ENCODE measurements around the gene FUT3.

Gene FUT3

DNA sequence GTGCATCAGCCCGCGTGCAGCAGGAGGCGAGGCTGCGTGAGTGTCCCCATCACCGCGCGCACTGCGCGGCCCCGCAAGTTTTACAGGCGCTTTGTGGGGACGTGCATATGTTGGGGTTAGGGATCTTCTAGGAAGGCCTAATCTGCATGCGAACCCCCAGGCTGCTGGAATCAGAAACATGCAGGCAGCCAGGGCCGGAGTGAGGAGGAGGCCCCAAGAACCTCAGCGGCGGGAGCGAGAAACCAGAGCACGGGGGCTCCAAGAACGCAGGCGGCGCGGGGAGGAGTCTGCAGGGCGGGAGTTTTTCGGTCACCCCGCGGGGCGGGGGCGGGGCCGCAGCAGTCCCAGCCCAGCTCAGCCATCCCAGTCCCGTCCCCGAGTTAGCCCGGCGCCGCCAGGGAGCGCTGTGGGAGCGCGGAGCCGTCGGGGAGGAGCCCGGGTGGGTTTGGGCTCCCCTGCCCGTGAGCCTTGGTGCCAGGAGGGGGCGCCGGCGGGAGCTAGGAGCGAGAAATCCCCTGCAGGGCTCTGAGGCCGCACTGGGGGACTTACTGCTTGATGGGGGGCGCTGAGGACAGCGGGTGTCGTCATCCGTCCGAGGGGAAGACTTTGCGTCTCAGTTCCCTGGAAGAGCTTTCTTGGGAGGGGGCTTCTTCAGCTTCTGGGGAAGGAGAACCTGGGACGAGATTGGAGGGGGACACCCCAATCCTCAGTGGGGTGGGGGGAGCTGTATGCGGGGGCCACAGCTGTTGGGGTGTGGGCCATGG, 47.3 kb downstream of the FUT3 start:
- H3K4me3 ChIP-seq (replicated peaks in 1 of 2; ENCODE audit: low read depth in 2 of 2, low read length in 2 of 2): peak overlapping the region; percentile 32 to 40
- DNase-seq (ENCODE audit: low read depth in 2 of 2): peak; percentile 83 to 90
- TF ChIP-seq, protein P1, sequence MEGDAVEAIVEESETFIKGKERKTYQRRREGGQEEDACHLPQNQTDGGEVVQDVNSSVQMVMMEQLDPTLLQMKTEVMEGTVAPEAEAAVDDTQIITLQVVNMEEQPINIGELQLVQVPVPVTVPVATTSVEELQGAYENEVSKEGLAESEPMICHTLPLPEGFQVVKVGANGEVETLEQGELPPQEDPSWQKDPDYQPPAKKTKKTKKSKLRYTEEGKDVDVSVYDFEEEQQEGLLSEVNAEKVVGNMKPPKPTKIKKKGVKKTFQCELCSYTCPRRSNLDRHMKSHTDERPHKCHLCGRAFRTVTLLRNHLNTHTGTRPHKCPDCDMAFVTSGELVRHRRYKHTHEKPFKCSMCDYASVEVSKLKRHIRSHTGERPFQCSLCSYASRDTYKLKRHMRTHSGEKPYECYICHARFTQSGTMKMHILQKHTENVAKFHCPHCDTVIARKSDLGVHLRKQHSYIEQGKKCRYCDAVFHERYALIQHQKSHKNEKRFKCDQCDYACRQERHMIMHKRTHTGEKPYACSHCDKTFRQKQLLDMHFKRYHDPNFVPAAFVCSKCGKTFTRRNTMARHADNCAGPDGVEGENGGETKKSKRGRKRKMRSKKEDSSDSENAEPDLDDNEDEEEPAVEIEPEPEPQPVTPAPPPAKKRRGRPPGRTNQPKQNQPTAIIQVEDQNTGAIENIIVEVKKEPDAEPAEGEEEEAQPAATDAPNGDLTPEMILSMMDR (IDR thresholded peaks at IDR 0.05; ENCODE audit: low read depth, low read length): peak; percentile 77

DNA sequence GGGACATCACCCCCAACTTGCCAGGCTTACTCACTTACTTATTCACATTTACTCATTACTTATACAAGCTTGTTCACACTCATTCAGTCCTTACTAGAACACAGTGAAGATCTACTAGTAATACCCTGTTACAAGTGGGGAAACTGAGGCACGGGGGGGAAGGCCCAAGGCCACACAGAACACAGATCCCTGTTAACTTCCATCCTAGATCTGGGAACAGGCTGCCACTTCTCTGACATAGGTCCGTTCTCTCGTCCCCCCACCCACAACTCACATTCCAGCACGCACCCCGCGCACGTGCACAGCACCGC, 47.9 kb downstream of the FUT3 start:
- peak overlapping the region; percentile 32 to 40 for H3K4me3 ChIP-seq (replicated peaks in 1 of 2; ENCODE audit: low read depth in 2 of 2, low read length in 2 of 2)
- DNase-seq (ENCODE audit: low read depth in 2 of 2): no peak
- TF ChIP-seq, protein P1 (IDR thresholded peaks at IDR 0.05; ENCODE audit: low read depth, low read length): no peak

DNA sequence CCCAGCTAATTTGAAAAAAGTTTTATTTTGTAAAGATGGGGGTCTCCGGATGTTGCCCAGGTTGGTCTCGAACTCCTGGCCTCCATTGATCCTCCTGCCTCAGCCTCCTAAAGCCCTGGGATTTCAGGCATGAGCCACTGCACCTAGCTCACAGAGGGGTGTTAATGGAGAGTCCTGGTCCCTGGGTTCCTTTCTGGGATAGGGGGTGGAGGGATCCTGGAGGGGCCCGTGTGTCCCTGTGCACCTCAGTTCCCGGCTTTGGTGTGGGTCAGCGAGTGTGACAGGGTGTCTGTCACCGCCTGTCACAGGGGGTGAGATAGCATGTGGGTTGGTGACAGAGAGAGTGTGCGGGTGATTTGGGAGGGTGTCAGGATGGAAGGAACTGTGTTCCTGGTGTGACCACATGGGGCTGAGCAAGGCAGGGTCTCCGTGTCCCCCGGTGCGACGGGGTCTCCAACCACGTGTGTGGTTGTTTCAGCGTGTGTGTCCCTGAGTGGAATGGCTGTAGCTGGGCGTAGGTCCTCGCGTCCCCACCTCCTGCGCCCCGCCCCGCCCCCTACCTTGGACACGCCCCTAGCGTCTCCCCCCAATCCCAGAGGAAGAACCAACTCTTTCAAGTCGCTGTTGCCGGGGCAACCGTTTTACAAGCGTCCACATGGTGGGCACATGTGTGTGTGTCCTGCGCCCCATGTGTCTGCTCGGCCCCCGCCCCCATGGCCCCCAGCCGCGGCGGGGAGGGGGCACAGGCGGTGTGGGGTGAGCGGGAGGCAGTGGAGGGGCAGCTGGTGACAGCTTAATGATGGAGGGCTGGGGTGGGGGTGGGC, 49.2 kb downstream of the FUT3 start:
- TF ChIP-seq, protein P1 (IDR thresholded peaks at IDR 0.05; ENCODE audit: low read depth, low read length): no peak
- H3K4me3 ChIP-seq (replicated peaks in 1 of 2; ENCODE audit: low read depth in 2 of 2, low read length in 2 of 2): no peak overlapping the region
- peak in 1 of 2 donors; percentile 43 for DNase-seq (ENCODE audit: low read depth in 2 of 2)

DNA sequence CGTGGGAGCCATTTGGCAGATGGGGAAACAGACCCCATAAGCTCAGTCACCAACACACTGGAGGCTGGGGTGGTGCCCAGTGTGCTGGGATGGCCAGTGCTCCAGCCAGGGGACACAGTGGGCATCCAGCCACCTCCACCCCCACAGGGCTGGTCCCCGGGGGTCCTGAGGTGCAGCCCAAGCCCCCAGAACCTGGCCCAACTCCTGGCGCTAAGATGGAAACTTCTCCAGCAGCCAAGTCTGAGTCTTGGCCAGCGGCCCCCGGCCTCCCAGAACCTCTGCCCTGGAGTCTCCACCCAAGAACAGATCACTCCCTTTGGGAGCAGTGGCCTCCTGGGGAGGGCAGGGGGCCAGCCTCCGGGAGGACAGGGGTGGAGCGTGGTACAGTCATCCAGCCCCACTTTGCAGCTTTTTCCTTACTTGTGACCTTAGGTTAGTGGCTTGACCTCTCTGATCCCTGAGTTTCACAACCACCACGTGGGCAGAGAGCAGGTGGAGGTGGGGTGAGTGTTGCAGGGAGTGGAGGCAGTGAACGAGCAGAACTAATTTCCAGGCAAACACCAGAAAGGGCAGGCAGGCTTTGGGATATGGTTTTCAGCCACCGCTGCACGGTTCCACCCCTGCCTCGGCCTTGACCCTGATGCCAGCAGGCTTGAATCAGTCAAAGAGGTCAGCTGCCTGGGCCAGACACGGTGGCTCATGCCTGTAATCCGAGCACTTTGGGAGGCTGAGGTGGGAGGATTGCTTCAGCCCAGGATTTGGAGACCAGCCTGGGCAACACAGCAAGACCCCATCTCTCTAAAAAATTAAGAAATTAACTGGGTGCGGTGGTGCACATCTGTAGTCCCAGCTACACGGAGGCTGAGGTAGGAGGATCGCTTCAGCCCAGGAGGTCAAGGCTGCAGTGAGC, 50.6 kb downstream of the FUT3 start:
- no peak for DNase-seq (ENCODE audit: low read depth in 2 of 2)
- TF ChIP-seq, protein P1 (IDR thresholded peaks at IDR 0.05; ENCODE audit: low read depth, low read length): no peak
- H3K4me3 ChIP-seq (replicated peaks in 1 of 2; ENCODE audit: low read depth in 2 of 2, low read length in 2 of 2): no peak overlapping the region

DNA sequence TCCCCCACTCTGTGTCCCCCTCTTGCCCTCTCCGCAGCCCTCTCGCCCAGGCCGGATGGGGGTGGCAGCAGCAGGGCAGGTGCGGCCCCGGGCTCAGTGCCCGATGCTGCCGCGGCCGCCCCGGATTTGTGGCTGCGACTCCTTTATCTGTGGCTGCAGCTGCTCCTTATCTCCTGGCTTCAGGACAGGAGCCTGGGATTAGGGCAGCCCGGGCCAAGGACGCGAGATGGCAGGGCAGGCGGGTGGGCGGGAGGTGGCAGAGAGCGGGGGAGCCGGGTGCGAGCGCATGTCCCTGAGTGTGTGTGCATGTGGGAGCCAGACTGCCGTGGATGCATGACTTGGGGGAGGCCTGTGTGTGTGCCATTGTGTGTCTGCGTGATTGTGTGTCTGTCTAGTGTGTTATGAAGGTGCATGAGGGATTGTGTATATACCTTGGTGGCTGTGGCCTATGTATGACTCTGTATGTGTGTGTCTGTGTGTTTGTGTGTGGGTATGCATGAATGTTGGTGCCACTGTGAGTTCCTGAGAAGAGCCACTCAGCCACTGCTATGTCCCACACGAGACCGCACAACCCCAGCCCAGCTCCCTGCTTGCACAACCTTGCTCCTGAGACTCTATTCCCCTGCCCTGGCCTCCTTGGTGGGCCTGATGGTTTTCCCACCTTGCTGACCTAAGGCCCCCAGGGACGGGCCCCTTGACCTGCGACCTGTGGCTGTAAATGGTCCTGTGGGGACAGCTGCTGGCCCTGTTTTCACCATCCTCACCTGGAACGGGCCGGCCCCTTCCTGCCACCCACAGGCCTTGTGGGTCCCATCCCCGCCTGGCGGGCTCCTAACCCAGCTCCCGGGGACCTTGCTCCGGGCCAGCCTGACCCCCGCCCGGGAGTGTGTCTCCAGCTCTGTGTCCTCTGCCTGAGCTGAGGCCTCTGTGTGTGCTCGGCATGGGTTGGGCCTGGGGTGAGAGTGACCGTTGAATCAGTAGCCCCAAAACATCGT, 51.7 kb downstream of the FUT3 start:
- DNase-seq (ENCODE audit: low read depth in 2 of 2): no peak
- TF ChIP-seq, protein P1 (IDR thresholded peaks at IDR 0.05; ENCODE audit: low read depth, low read length): no peak
- no peak overlapping the region for H3K4me3 ChIP-seq (replicated peaks in 1 of 2; ENCODE audit: low read depth in 2 of 2, low read length in 2 of 2)
